Bone marrow (tissue), 2 donors: ENCODE results near the gene KDELR1.

ENCODE experiments used
- DNase-seq, 2 donors: peaks; one replicate each; lab custom pipeline; 2025; lab: John Stamatoyannopoulos, UW

KDELR1 gene

DNA sequence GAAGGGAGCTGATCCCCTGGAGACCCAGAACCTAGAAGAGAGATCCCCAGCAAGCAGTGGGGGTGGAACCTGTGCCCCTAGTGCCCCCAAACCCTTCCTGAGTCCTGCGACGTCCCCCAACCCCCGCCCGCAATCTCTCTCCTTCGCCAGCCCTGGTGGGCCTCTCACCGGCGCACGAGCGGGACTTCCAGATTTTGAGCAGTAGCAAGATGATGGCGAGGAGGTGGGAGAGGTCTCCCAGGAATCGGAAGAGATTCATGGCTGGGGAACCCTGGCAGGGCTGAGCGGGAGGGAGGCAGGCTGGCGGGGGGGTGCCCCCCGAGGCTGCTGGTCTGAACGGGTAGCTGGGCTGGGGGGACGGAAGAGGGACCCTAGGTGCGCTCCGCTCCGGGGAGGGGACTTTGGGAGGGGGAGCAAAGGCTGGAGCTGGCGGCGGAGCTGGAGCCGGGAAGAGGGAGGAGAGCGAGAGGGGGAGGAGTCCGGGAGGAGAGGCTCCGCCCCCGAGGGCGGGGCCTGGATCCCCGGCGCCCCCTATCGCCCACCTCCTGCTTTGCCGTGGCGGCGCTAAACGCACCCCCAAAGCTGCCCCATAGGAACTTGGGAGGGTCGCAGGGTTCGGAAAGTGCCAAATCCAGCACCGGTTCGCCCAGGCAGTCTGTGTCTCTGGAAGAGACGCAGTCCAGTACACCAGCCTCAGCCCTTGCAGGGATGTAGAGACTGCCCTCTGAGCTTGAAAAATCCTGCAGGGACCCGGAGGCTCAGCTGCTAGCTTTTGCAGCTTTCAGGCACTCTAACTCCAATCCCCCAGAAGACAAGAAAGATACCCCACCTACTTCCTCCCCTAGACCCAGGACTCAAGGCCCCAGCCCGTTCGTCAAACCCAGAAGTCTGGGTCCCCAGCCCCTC lies at the start of gene KDELR1:
KDELR1 (minus strand) TSS at position 452 of the 906 bp plus-strand sequence; CDS start at position 259, 193 bp downstream.
- DNase-seq, result peak; percentile 57 to 73

- no peak for DNase-seq
These were observed 45.2 kb upstream of the KDELR1 start for GRCh38 chr19:48436586-48436985.

- peak in 1 of 2 donors; percentile 2 for DNase-seq
These were observed 42.0 kb upstream of the KDELR1 start for GRCh38 chr19:48433337-48433736.

GRCh38 chr19:48428670-48429069 lies 37.3 kb upstream of the KDELR1 start:
- no peak for DNase-seq

GRCh38 chr19:48424694-48425219 lies 33.4 kb upstream of the KDELR1 start:
- DNase-seq, result peak; percentile 16 to 30

GRCh38 chr19:48421548-48421947 lies 30.2 kb upstream of the KDELR1 start:
- DNase-seq, result no peak

DNA sequence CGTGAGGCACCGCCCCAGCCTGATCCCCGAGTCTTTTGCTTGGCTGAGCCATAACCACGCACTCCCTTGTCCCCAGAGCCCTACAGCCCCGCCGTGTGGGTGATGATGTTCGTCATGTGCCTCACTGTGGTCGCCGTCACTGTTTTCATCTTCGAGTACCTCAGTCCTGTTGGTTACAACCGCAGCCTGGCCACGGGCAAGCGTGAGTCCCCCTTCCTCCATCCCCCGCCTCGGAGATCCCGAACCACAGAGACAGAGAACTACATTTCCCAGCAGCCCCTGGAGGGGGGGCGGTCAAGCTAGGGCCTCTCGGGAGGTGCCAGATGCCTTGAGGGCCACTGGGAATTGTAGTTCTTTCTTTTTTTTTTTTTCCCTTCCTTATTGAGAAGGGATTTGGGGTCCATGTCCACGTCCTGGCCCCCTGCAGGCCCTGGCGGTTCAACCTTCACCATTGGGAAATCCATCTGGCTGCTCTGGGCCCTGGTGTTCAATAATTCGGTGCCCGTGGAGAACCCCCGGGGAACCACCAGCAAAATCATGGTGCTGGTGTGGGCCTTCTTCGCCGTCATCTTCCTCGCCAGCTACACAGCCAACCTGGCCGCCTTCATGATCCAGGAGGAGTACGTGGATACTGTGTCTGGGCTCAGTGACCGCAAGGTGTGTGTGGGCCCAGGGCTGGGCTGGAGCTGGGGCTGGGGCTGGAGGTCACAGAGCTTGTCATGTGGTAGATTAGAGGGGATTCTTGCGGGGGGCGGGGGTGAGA lies 28.0 kb upstream of the KDELR1 start:
- peak; percentile 29 to 63 for DNase-seq

GRCh38 chr19:48418317-48419064 lies 27.1 kb upstream of the KDELR1 start:
- no peak for DNase-seq

DNA sequence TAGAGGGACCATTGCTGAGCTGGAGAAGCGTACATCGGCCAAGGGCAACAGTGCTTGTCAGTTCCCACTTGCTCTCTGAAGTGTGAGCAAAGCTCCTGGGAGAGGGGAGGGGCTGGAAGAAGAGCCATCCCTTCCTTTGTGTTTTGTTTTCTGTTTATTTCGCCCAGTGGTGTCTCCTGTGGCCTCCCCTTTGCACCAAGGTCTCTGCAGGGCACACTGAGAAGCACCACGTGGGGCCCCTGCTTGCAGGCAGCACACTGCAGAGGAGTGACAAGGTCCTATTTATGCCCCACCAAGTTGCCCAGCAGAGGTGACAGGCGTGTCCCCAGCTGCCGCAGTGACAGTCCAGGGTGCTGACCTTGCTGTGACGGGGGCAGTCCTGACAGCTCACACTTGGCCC lies 26.1 kb upstream of the KDELR1 start:
- DNase-seq, result no peak

- DNase-seq, result no peak
These were observed 24.5 kb upstream of the KDELR1 start for GRCh38 chr19:48415806-48416221.

DNA sequence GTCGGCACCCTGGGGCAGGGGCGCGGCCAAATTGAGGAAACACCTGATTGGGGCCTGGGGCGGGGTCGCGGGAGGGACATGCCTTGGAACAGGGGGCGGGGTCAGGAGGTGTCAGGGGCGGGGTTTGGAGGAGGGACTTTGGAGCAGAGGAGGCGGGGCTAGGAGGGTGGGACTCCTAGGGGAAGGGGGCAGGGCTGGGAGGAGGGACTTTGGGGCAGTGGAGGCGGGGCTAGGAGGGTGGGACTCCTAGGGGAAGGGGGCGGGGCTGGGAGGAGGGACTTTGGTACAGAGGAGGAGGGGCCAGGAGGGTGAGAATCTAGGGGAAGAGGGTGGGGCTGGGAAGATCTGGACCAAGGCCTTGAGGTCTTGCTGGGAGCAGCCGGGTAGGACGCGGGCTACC lies 24.0 kb upstream of the KDELR1 start:
- DNase-seq, result peak in 1 of 2 donors; percentile 71

GRCh38 chr19:48413879-48414587 lies 22.7 kb upstream of the KDELR1 start:
- no peak for DNase-seq

DNA sequence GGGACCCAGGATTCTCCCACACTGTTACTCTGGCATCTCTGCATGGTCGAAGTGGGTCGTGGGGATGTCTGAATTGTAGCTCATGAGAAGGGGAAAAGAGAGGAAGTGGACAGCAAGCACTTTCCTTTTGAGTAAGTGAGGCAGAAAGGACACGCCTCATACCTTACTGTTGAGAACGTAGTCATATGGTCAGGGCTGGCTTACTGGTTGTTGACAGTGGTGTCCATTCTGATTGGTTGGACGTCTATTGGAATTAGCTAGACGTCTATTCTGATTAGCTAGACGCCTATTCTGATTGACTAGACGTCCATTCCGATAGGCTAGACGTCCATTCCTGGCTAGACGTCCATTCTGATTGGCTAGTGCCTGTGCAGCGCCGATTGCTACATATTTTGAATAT lies 14.5 kb upstream of the KDELR1 start:
- no peak for DNase-seq

DNA sequence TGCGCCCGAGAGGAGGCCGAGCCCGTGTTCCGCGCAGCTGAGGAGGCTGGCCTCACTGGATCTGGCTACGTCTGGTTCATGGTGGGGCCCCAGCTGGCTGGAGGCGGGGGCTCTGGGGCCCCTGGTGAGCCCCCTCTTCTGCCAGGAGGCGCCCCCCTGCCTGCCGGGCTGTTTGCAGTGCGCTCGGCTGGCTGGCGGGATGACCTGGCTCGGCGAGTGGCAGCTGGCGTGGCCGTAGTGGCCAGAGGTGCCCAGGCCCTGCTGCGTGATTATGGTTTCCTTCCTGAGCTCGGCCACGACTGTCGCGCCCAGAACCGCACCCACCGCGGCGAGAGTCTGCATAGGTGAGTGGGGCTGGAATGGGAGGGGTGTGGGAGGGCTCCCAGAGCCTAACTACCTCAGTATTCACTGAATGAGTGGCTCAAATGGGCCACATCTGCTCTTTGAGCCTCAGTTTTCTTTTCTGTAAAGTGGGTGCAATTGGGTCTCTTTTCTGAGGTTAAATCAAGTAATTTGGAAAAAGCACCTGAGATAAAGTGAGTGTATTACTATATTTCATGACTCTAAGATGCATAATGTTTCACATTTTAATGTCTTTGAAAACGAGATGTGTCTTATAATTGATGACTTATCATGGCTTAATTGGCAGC lies 13.8 kb upstream of the KDELR1 start:
- DNase-seq, result no peak

- DNase-seq, result peak in 1 of 2 donors; percentile 23
These were observed 12.3 kb upstream of the KDELR1 start for GRCh38 chr19:48403606-48404005.

GRCh38 chr19:48401287-48401686 lies 9.9 kb upstream of the KDELR1 start:
- DNase-seq, result no peak

GRCh38 chr19:48400018-48400742 lies 8.8 kb upstream of the KDELR1 start:
- DNase-seq, result no peak

- DNase-seq, result peak in 1 of 2 donors; percentile 18
These were observed 7.3 kb upstream of the KDELR1 start for GRCh38 chr19:48398375-48399235.

GRCh38 chr19:48398102-48398374 lies 6.7 kb upstream of the KDELR1 start:
- no peak for DNase-seq
